ENCODE measurements around the gene SMARCC1. TPM values are rescaled to one million over a fixed set of nuclear protein-coding genes. Genes with fewer than 3 reads are reported as not detected.

The SMARCC1 gene
- total RNA-seq, 1 donor from 2014 or later: 28.7 TPM

DNA sequence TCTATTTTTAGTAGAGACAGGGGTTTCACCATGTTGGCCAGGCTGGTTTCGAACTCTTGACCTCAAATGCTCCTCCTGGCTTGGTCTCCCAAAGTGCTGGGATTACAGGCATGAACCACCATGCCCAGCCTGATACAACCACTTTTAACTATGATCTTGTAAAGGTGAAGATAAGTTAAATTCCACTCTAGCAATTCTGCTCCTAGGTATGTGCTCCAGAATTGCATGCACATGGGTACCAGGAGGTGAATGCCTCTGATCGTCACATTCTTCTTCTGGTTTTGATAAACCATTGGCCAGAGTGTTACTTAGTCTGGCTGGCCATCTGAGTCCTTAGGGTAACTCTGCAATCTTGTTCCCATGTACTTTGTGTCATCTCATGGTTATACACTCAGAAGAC, 225.3 kb downstream of the SMARCC1 start:
- TF ChIP-seq, protein P1, sequence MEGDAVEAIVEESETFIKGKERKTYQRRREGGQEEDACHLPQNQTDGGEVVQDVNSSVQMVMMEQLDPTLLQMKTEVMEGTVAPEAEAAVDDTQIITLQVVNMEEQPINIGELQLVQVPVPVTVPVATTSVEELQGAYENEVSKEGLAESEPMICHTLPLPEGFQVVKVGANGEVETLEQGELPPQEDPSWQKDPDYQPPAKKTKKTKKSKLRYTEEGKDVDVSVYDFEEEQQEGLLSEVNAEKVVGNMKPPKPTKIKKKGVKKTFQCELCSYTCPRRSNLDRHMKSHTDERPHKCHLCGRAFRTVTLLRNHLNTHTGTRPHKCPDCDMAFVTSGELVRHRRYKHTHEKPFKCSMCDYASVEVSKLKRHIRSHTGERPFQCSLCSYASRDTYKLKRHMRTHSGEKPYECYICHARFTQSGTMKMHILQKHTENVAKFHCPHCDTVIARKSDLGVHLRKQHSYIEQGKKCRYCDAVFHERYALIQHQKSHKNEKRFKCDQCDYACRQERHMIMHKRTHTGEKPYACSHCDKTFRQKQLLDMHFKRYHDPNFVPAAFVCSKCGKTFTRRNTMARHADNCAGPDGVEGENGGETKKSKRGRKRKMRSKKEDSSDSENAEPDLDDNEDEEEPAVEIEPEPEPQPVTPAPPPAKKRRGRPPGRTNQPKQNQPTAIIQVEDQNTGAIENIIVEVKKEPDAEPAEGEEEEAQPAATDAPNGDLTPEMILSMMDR (IDR thresholded peaks at IDR 0.05; ENCODE audit: insufficient read depth, low read length, severe bottlenecking): no peak
- no peak for FAIRE-seq
- no peak overlapping the region for H3K4me3 ChIP-seq (ENCODE audit: low read depth, low read length)
- DNase-seq (ENCODE audit: low read depth): no peak
- H3K27me3 ChIP-seq (ENCODE audit: control insufficient read depth, insufficient read depth, low read length): no peaks in the 10 kb centered on the region
- H3K36me3 ChIP-seq (ENCODE audit: control insufficient read depth, insufficient read depth, low read length): no peaks in the 10 kb centered on the region

GRCh38 chr3:47554335-47554734, 227.4 kb downstream of the SMARCC1 start:
- FAIRE-seq: no peak
- TF ChIP-seq, protein P1 (IDR thresholded peaks at IDR 0.05; ENCODE audit: insufficient read depth, low read length, severe bottlenecking): no peak
- no peaks in the 10 kb centered on the region for H3K27me3 ChIP-seq (ENCODE audit: control insufficient read depth, insufficient read depth, low read length)
- no peaks in the 10 kb centered on the region for H3K36me3 ChIP-seq (ENCODE audit: control insufficient read depth, insufficient read depth, low read length)
- H3K4me3 ChIP-seq (ENCODE audit: low read depth, low read length): no peak overlapping the region
- no peak for DNase-seq (ENCODE audit: low read depth)

- no peaks in the 10 kb centered on the region for H3K36me3 ChIP-seq (ENCODE audit: control insufficient read depth, insufficient read depth, low read length)
- H3K4me3 ChIP-seq (ENCODE audit: low read depth, low read length): no peak overlapping the region
- FAIRE-seq: no peak
- DNase-seq (ENCODE audit: low read depth): no peak
- TF ChIP-seq, protein P1 (IDR thresholded peaks at IDR 0.05; ENCODE audit: insufficient read depth, low read length, severe bottlenecking): no peak
- no peaks in the 10 kb centered on the region for H3K27me3 ChIP-seq (ENCODE audit: control insufficient read depth, insufficient read depth, low read length)
Observed at GRCh38 chr3:47553407-47553806, 228.3 kb downstream of the SMARCC1 start.

DNA sequence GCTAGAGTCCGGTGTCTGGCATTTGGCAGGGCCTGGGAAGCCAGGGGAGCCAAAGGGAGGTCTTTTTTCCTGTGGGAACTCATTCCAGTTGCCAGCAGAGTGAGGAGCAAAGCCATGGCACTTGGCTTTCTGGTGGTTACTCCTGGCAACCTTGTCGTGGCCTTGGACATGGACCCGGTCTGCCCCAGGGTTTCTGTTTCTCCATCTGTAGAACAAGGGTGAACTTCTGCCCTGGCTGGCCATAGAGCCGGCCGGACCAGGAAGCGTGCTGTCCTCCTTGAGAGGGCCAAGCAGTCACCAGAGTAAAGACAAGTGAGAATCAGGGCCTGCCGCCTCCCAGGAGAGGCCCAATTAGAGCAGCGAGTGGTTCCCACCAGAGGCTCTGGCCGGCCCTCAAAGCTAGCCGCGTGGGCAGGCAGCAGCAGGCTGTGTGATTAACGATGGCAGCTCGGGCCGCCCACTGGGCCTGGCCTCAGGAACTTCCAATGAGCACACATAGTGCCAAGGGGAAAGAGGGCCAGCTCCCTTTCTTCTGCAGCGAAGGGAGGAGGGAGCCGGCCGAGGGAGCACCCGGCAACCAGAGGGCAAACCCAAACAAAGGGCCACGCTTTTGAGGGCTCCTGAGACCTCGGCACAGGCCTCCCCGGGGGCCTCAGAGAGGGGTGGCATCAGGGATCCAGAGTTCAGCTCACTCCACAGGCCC, 239.1 kb downstream of the SMARCC1 start:
- FAIRE-seq (no peak), DNase-seq (ENCODE audit: low read depth) (no peak)
- Histone ChIP-seq H3K27me3 (ENCODE audit: control insufficient read depth, insufficient read depth, low read length) (peaks cover 3% of the 10 kb centered on the region), H3K4me3 (ENCODE audit: low read depth, low read length) (no peak overlapping the region), H3K36me3 (ENCODE audit: control insufficient read depth, insufficient read depth, low read length) (no peaks in the 10 kb centered on the region)
- TF ChIP-seq, protein P1 (IDR thresholded peaks at IDR 0.05; ENCODE audit: insufficient read depth, low read length, severe bottlenecking): no peak

DNA sequence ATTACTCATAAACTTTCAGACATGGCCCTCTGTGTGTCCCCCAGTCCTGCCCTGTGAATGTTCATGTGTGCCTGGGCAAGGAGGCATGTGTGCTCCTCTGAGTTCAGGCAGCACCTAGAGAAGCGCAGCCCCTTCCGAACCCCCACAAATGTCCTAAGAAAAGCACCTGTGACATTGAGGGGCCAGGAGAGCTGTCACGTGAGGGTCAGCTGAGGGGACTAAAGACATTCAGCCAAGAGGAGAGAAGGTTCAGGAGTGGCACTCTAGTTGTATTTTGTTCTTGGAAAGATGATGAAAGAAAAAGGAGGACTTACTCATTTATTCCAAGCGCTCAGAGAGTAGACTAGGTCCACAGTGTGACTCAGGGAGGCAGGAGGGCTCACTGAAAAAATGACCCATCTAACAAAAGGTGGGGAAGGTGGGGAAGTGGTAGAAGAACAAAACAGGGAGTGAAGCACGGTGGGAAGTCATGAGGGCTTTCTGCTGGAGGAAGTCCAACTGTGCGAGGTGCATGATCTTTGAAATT, 240.0 kb downstream of the SMARCC1 start:
- Histone ChIP-seq H3K36me3 (ENCODE audit: control insufficient read depth, insufficient read depth, low read length) (no peaks in the 10 kb centered on the region), H3K4me3 (ENCODE audit: low read depth, low read length) (no peak overlapping the region), H3K27me3 (ENCODE audit: control insufficient read depth, insufficient read depth, low read length) (peaks cover 3% of the 10 kb centered on the region)
- DNase-seq (ENCODE audit: low read depth): no peak
- TF ChIP-seq, protein P1 (IDR thresholded peaks at IDR 0.05; ENCODE audit: insufficient read depth, low read length, severe bottlenecking): no peak
- FAIRE-seq: no peak
